GM21576 (cell line): Measurements from ENCODE around the gene BTBD10.
"Not testable (repeated sequence)": the region's sequence is repeated elsewhere in the genome, so short reads cannot be mapped to it uniquely, and the experiment has no call there.

ENCODE experiments used
- ATAC-seq: cut with Tn5 transposase; IDR thresholded peaks from one replicate; pipeline ENCODE4 v1.9.1; 2021; ENCODE audit warnings: mild to moderate bottlenecking, moderate library complexity; ENCODE audit not compliant: unreplicated experiment

BTBD10 gene

DNA sequence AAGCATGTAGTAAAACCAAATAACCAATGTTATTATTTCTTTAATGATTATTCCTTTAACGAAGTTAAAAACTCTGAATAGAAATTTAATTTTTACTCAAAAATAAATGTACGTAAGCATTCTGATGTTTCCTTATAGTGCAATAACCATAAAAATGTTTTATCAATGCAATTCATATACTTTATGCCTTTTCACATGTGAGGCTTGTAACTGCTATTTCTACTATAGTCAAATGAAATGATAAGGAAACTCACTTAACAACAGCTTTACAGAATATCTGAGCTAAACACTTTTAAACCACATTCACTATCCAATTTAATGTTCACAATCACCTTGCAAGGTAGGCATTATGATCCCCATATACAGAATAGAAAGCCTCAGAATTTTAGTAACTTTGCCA is 17.4 kb downstream of the BTBD10 start:
- ATAC-seq, result no peak

- no peak for ATAC-seq
These were observed 22.7 kb downstream of the BTBD10 start for GRCh38 chr11:13440100-13440855.

DNA sequence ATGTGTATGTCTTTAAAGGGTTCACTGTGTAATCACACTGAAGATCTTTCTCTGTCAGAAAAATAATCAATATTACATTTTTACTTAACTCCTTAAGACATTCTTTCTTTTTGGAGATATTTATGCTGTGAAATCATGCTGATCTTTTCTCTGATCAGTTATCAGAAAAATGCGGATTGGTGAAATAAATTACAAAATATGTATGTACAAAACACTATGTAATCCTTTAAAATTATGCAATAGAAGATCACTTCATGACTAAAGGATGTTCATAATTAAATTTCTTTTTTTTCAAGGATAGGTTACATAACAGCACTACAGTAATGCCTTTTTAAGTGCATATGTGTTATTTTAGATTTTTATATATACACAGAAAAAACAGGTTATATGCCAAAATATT is 24.7 kb downstream of the BTBD10 start:
- ATAC-seq, result no peak

- ATAC-seq, result not testable (repeated sequence)
These were observed 26.2 kb downstream of the BTBD10 start for GRCh38 chr11:13436836-13437235.

DNA sequence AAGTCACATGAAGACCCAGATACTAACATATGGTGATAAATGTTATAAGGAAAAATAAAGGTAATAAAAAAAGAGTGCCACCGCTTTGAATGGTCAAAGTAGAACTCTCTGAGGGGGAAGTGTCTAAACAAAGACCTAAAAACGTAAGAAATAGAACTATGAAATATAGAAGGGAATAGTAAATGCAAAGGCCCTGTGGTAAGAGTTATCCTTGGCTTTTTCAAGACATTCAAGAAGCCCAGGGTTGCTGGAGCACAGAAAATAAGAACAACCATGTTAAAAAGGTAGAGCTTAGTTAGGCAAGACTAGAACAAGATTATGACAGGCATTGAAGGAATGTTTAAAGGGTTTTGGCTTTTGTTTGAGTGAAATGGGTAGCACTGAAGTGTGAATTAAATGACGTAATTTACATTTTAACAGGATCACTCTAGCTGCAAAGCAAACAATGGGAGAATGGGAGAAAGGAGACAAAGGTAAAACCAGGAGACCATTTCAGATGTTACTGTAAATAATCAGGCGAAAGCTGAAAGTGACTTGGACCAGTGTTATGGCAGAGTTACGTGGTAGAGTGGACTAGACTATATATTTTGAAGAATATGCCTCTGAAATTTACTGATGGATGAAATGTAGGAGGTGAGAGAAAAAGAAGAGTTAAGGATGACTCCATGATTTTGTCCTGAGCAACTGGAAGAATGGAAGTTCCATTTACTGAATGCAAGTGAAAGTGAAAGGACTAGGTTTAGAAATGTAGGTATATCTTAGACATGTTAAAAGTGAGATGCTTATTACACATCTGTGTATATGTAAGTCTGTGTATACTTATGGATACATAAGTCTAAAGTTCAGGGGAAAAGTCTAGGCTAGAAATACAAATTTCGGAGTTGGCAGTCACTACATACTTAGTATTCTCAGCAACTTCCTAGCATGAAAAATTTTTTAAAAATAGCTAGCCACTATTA is 28.5 kb downstream of the BTBD10 start:
- ATAC-seq, result no peak

GRCh38 chr11:13433437-13433836 is 29.6 kb downstream of the BTBD10 start:
- ATAC-seq, result no peak

GRCh38 chr11:13429836-13430235 is 33.2 kb downstream of the BTBD10 start:
- ATAC-seq, result no peak

GRCh38 chr11:13429288-13429687 is 33.7 kb downstream of the BTBD10 start:
- ATAC-seq, result no peak

- no peak for ATAC-seq
These were observed 35.6 kb downstream of the BTBD10 start for GRCh38 chr11:13427440-13427839.

DNA sequence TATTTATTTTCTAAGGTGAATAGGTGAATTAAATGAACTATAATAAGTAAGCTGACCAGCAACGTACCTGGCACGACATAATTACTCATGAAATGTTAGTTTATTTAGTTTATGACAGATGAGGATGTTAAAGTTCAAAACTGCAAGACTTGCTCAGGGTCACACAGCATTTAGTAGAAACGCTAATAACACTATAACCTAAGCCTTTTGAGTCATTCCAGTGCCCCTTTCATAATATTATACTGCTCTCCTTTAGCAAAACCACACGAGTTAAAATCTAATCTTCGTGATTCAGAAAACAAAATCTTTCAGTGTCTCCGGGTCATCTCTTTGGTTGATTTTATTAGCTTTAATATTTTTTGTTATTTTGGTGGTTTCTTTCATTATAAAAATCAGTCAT is 39.6 kb downstream of the BTBD10 start:
- no peak for ATAC-seq

DNA sequence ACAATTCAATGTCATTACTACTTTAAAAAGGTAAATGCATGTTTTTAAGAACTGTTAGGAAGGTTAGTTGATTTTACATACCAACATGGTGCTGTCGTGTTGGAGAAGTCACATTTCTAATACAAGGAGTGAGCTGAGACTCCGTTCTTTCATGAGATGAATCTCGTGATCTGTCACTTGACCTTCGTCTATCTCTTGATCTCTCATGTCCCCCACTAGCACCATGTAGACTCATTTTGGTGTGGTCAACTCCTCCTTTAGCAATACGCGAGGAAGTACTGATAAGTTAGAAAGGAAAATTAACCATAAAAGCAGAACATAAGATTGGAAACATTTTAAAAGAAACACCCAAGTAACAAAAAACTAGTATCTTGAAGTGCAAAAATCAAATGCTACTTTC is 41.5 kb downstream of the BTBD10 start:
- ATAC-seq, result no peak

GRCh38 chr11:13415201-13415600 is 47.8 kb downstream of the BTBD10 start:
- no peak for ATAC-seq

- no peak for ATAC-seq
These were observed 57.8 kb downstream of the BTBD10 start for GRCh38 chr11:13405220-13405619.

GRCh38 chr11:13398335-13398734 is 64.7 kb downstream of the BTBD10 start:
- not testable (repeated sequence) for ATAC-seq

DNA sequence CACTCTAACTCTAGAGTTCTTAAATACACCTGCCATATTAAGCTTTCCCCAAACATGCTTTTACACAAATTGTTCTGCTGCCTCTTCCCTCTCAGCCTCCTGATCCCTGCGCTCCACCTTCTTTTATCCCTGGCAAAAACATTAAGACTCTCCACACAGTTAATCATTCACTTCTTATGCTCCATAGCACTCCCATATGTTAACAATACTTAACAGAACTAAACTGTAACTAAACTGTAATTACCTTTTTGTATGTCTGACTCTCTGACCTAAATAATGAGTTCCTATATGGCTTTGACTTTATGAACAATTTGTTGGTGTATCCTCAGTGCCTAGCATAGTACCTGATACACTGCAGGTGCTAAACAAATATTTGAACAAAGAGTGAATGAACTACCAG is 71.8 kb downstream of the BTBD10 start:
- ATAC-seq, result no peak

DNA sequence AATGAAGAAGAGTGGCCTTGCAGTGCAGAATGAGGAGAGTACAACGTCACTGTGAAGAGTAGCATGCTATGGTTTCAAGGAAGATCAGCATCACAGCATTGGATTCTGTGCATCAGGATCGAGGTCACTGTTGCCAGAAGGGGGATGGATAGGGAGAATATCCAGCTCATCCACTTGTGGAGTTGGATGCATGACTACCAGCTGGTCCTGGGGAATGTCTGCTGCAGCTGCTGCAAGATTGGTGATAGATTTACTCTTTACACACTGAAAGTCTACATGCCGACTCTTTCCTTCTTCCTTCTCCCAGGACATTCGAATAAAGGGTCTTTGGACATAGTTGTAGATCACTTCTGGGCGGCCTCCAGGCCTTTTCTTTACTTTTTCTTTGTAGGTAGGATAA is 74.3 kb downstream of the BTBD10 start:
- ATAC-seq, result no peak

- ATAC-seq, result no peak
These were observed 76.5 kb downstream of the BTBD10 start for GRCh38 chr11:13386567-13386966.

GRCh38 chr11:13384908-13385640 is 77.9 kb downstream of the BTBD10 start:
- ATAC-seq, result no peak

GRCh38 chr11:13382751-13383150 is 80.3 kb downstream of the BTBD10 start:
- ATAC-seq, result no peak

DNA sequence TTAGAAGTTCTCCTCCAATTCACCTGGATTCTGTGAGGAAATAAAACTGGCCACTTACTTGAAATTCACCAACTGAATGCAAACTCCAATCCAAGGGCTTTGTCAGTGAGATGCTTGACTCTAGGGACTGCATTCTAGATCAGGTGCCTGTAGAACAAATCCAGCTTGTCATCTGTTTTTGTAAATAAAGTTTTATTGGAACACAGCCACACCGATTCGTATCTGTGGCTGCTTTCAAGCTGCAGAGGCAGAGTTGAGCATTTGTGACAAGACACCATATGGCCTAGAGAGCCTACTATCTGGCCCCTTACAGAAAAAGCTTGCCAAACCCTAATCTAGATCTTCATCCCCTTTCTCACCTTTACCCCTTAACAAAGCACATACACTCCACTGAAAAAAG is 82.3 kb downstream of the BTBD10 start:
- no peak for ATAC-seq

DNA sequence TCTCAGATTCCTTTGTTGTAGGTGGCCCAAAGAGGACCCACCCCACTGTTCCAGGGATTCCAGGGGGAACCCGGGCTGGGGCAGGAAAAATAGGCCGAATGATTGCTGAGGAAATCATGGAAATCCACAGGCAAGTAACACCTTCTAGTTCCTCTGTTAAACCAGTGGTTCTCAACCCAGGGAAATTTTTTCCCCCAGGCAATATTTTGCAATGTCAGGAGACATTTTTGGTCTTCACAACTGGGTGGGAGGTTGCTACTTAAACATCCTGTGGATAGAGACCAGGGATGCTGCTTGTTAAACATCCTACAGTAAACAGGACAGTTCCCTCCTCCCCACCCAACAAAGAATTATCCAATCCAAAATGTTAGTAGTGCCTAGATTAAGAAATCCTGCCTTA is 84.7 kb downstream of the BTBD10 start:
- ATAC-seq, result no peak
